T1000 (cell line): ENCODE results near the gene ATP23.

Experiments used
- DNase-seq: peaks from one replicate; lab custom pipeline; 2025; ENCODE audit warnings: mixed read lengths; lab: John Stamatoyannopoulos, UW

ATP23 gene, protein sequence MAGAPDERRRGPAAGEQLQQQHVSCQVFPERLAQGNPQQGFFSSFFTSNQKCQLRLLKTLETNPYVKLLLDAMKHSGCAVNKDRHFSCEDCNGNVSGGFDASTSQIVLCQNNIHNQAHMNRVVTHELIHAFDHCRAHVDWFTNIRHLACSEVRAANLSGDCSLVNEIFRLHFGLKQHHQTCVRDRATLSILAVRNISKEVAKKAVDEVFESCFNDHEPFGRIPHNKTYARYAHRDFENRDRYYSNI

DNA sequence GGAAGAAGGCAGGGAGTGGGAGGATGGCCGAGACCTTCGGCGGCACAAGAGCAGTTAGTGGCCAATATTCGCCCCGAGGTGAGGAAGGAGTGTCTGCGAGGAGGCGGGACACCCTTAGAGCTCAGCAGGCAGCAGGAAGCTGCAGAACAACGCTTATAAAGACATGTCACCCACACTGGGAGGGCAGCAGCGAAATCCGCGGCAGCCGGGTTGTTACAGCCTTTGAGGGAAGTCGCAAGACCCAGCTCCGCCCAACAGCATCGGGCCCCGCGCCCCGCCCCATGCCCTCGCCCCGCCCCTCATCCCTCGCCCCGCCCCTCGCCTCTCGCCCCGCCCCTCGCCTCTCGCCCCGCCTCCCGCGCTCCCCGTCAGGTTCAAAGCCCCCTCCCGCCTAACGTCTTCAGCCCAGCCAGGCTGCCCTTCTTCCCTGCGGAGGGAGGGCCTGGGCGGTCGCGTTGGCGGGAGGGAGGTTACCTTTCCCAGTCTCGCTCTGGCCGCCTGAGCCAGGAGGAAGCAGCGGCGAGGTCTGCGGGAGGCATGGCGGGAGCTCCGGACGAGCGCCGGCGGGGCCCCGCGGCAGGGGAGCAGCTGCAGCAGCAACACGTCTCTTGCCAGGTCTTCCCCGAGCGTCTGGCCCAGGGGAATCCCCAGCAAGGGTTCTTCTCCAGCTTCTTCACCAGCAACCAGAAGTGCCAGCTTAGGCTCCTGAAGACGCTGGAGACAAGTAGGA lies at the start of gene ATP23:
TSS of gene ATP23 (plus strand) at position 403 of the 730 bp plus-strand sequence. CDS start at position 538, 135 bp downstream.
- peak; percentile 90 for DNase-seq

DNA sequence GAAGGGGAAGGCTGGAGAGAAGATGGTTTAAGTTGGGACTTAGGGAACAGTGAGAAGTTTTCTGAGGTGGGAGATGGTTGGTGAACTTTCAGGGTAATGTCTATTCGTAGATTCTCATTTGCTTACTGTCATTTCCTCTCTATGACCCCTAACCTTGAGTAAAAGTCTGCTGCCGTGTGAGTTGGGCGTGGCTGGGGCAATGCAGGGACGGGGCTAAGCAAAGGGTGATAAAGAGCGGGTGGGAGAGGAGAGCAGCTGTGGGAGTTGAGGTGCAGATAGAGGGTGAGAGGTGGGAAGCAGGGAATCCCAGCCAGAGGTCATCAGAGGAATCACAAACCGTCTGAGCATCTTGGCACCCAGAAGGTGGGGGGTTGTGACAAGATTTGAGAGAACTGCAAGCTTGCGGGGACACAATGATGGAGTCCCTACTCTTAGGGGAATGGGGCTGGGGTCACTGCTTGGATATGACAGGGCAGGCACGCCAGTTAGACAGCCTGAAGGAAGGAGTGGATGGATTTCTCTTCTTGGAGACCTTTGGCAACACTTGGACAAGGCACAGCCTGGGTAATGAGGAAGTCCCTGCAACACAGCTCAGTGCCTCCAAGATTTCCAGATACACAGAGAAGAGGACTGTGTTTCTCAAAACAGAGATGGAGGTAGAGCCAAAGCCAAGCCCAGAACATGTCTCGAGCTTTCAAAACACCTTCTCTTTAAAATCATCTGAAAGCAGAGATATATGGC lies 49.0 kb upstream of the ATP23 start:
- no peak for DNase-seq

DNA sequence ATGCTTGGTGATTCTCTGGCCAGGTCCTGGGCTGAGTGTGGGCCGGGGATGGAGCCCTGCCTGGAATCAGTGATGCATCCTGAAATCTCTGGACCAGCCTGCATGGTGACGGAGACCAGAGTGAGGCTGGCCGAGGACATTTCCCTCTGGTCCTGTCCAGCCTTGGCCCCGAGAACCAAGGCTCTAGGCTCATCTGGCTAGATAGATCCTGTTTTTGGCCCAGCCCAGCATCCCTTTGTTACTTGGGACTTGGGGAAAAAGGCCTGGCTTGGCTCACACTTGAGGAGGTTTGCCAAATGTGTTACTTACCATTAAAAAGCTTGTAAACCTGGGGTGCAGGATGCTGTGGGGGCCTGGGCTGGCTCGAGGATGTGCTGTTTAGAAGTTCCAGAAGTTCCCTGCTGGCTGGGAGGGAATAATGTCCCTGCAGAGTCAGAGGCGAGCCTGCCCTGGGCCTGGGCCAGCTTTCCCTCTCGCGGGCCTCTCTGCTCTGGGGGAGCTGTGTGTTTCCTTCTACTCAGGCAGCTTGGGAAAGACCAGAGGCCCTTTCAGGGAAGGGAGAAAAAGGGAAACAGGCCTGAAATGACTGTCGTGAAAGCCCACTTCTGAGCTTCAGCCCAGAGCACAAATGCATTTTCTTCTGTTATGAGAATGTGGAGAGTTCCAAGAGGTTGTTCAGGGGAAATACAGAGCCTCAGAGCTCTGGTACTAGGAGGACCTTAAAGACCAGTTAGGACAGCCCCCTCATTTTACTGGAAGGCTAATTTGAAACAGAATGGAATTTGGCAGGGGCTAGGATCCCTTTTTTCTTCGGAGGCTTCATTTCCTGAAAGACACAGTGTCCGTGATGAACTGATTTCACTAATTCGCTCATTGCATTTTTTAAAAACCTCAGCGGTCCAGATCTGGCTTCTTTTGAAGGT lies 47.7 kb upstream of the ATP23 start:
- peak; percentile 58 for DNase-seq

- no peak for DNase-seq
These were observed 46.7 kb upstream of the ATP23 start for GRCh38 chr12:57894399-57895292.

GRCh38 chr12:57895389-57896114 lies 45.8 kb upstream of the ATP23 start:
- DNase-seq, result peak; percentile 14

DNA sequence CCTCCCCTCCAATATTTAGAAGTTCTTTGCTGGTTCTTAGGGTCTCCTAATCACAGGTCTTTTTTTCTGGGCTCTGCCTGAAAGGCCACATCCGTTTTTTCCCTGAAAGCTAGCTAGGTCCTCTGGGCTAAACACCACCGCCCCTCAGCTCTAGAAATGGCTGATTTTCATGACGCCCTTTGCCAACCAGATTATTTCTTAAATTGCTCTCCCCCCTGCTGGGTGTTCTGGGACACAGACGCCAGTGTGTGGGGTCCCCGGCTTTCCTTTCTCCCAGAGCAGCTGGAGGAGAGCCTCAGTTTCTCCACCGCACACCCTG lies 45.3 kb upstream of the ATP23 start:
- no peak for DNase-seq

- no peak for DNase-seq
These were observed 44.7 kb upstream of the ATP23 start for GRCh38 chr12:57896434-57897201.

GRCh38 chr12:57897286-57897974 lies 43.9 kb upstream of the ATP23 start:
- DNase-seq, result no peak

DNA sequence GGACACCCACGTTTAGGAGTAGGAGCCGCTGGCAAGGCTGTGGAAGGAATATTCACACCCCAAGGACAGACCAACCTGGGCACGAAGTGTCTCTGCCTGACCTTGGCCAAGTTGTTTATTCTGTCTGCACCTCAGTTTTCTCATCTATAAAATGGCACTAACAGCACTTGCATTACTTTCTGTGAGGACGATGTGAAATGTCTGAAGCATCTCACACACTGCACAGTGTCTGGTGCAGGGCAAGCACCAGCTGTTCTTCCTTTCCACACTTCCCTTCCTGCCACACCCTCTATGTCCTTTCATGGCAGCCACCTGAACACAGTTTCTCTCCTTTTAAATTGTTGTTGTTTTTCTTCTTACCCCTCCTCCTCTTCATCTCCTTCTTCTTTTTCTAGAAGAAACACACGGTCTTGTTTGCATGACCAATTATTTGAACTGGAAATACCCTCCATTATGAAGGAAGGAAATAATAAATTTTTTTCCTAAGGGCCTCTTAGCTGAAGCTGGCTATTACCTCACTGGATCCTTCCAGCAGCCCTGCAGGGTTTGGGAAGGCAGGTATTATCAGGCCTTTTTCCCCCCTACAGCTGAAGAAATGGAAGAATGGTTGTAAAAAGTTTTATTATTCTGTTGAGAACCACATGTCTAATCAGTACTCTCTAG lies 42.9 kb upstream of the ATP23 start:
- no peak for DNase-seq

DNA sequence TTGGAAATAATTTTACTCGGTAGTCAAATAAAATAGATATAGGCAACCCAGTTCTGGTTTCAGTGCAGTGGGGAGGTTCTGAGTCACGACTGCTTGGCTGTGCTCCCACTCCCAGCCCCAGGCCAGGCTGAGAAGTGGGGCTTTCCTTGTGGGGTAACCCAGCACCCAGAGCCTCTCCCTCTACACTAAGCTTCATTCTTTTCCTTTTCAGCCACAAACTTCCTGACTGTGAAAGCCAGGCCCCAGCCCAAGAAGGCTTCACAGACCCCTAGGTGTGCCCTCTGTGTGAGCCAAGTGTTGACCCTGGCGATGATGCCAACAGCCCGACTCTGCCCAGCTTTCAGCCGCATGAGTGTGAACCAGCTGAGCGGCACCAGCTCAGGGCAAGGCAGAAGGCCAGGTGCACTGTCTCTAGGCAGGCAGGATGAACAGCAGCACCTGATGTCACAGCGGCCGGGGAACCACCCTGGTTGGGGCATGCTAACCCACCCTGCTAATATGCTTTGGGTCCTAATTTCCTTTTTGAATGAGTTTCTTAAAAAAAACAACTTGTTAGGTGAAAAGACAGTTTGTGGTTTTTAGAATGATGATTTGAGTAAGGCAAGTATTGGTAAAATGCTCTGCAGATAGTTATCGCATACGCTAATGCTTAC lies 42.2 kb upstream of the ATP23 start:
- peak; percentile 71 for DNase-seq

- DNase-seq, result no peak
These were observed 38.8 kb upstream of the ATP23 start for GRCh38 chr12:57902478-57902969.

GRCh38 chr12:57904426-57904825 lies 36.9 kb upstream of the ATP23 start:
- no peak for DNase-seq

DNA sequence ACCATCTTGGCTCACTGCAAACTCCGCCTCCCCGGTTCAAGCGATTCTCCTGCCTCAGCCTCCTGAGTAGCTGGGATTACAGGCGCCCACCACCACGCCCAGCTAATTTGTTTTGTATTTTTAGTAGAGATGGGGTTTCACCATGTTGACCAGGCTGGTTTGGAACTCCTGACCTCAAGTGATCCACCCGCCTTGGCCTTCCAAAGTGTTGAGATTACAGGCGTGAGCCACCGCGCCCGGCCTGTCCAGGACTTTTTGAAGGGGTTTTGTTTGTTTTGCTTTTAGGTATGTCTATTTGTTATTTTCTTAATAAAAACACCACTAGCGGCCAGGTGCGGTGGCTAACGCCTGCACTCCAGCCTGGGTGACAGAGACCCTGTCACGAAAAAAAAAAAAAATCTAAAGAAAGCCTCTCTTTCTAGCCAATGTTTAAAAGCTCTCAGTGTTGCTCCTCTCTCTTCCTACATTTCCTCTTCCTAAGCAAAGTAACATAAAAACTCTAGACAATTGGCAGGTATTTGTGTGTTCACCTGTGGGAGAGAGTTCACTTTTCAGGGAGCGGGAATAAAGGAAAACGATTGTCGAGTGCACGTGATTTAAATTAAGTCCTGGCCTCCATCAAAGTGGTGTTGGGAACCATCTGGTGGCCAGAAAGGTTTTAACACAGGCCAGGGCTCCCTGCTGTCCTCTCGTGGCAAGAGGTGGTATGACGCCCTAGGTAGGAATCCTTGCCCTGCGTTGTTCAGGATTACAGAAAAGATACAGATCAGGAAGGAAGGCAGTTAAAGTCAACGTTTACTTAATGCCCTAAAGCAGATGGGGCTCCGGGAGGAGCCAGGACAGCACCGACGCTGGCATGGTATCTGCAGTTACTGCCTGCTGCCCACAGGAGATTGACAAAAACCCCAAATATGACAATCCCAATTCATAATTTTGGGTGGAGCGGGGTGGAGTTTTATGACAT lies 36.2 kb upstream of the ATP23 start:
- peak; percentile 86 for DNase-seq

DNA sequence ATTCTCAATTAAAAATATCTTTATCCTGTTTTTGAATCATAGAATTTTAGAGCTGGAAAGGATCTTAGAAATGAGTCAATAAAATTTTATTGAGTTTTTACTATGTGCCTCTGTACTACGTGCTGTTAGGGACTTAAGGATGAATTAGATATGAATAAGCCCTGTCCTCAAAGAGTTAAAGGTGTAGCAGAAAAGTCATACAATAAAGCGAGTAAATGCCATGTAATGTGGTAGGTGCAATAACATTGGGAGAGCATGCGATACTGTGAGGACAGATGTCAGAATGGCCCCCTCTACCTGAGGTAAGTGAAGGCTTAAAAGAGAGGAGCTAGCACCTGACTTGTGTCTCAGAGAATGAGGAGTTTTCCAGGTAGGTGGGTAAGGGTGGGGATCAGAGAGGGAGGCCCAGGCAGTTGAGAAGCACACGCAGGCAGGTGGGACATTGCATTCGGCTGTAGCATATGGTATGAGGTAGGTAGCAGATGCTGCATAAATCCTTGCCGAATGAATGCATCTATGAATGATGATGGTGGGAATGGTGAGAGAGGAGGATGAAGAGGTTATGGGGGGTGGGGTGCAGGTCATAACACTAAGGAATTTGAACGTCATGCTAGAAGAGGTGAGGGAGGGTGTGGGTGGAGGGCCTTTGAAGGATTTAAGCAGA lies 35.4 kb upstream of the ATP23 start:
- DNase-seq, result no peak

- no peak for DNase-seq
These were observed 34.5 kb upstream of the ATP23 start for GRCh38 chr12:57906821-57907220.

- no peak for DNase-seq
These were observed 34.1 kb upstream of the ATP23 start for GRCh38 chr12:57907281-57907680.
